Measurements from ENCODE around the gene WNT4.

Gene WNT4

GRCh38 chr1:22174446-22175220 lies 31.7 kb upstream of the WNT4 start:
- Histone ChIP-seq H3K79me2 (no peaks in the 10 kb centered on the region), H3K4me1 (no peaks in the 10 kb centered on the region), H3K36me3 (ENCODE audit: control insufficient read depth, insufficient read depth, low read length) (no peaks in the 10 kb centered on the region), H3K4me3 (ENCODE audit: low read depth, low read length) (no peak overlapping the region), H3K9ac (no peak overlapping the region), H3K27ac (no peak overlapping the region), H2AFZ (no peak overlapping the region), H3K27me3 (ENCODE audit: control insufficient read depth, insufficient read depth, low read length) (no peaks in the 10 kb centered on the region), H3K4me2 (ENCODE audit: low read length) (no peak overlapping the region), H3K9me3 (ENCODE audit: control insufficient read depth, low read length) (no peaks in the 10 kb centered on the region)
- TF ChIP-seq CTCF (IDR thresholded peaks at IDR 0.05), result no peak

- Histone ChIP-seq H3K4me2 (ENCODE audit: low read length) (no peak overlapping the region), H3K36me3 (ENCODE audit: control insufficient read depth, insufficient read depth, low read length) (no peaks in the 10 kb centered on the region), H3K27ac (no peak overlapping the region), H3K27me3 (ENCODE audit: control insufficient read depth, insufficient read depth, low read length) (no peaks in the 10 kb centered on the region), H3K9me3 (ENCODE audit: control insufficient read depth, low read length) (no peaks in the 10 kb centered on the region), H3K4me3 (ENCODE audit: low read depth, low read length) (no peak overlapping the region), H3K4me1 (no peaks in the 10 kb centered on the region), H3K9ac (no peak overlapping the region), H2AFZ (no peak overlapping the region), H3K79me2 (no peaks in the 10 kb centered on the region)
- TF ChIP-seq CTCF (IDR thresholded peaks at IDR 0.05), result no peak
Measured at GRCh38 chr1:22171951-22172715, 29.2 kb upstream of the WNT4 start.

GRCh38 chr1:22169816-22170215 lies 26.9 kb upstream of the WNT4 start:
- Histone ChIP-seq H3K9ac (no peak overlapping the region), H2AFZ (no peak overlapping the region)
- no peak for TF ChIP-seq CTCF (IDR thresholded peaks at IDR 0.05)

GRCh38 chr1:22168412-22168973 lies 25.6 kb upstream of the WNT4 start:
- no peak for TF ChIP-seq CTCF (IDR thresholded peaks at IDR 0.05)
- Histone ChIP-seq H3K9me3 (ENCODE audit: control insufficient read depth, low read length) (no peaks in the 10 kb centered on the region), H3K27ac (no peak overlapping the region), H3K79me2 (no peaks in the 10 kb centered on the region), H3K4me1 (no peaks in the 10 kb centered on the region), H3K4me3 (ENCODE audit: low read depth, low read length) (no peak overlapping the region), H2AFZ (no peak overlapping the region), H3K27me3 (ENCODE audit: control insufficient read depth, insufficient read depth, low read length) (no peaks in the 10 kb centered on the region), H3K9ac (no peak overlapping the region), H3K36me3 (ENCODE audit: control insufficient read depth, insufficient read depth, low read length) (no peaks in the 10 kb centered on the region), H3K4me2 (ENCODE audit: low read length) (no peak overlapping the region)

More at GRCh38 chr1:22169816-22170215, 26.9 kb upstream of the WNT4 start:
- no peaks in the 10 kb centered on the region for H3K36me3 ChIP-seq (ENCODE audit: control insufficient read depth, insufficient read depth, low read length)
- H3K4me2 ChIP-seq (ENCODE audit: low read length), result no peak overlapping the region
- H3K79me2 ChIP-seq, result no peaks in the 10 kb centered on the region
- no peaks in the 10 kb centered on the region for H3K9me3 ChIP-seq (ENCODE audit: control insufficient read depth, low read length)
- H3K27ac ChIP-seq, result no peak overlapping the region
- no peaks in the 10 kb centered on the region for H3K27me3 ChIP-seq (ENCODE audit: control insufficient read depth, insufficient read depth, low read length)
- H3K4me3 ChIP-seq (ENCODE audit: low read depth, low read length), result no peak overlapping the region
- H3K4me1 ChIP-seq, result no peaks in the 10 kb centered on the region

All from parathyroid adenoma (tissue), 2 donors.